Stimulated activated CD4-positive, alpha-beta T cell treated with anti-CD3 and anti-CD28 coated beads, Interleukin-2, amount 100 ng/mL, for 24 hours (primary cell): ENCODE data around the gene PTPN14.
"Not testable (repeated sequence)": the region's sequence is repeated elsewhere in the genome, so short reads cannot be mapped to it uniquely, and the experiment has no call there.

Source experiments
- DNase-seq, 2 donors: peaks; one replicate each; pipeline ENCODE4 v3.0.0-alpha.2; 2020

Gene PTPN14

DNA sequence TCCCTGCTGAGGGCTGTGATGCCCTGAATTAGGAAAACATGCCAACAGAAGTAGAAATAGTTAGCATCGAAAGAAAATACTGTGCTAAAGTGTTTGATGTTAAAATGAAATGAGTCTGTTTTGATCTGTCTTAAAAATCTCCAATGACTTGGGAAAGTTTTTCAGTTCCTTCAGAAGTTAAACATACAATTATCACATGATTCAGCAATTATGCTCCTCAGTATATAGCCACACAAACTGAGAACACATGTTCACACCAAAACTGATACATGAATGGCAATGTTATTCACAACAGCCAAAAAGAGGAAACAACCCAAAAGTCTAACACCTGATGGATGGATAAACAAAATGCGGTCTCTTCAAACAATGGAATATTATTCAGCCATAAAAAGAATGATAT, 130.6 kb downstream of the PTPN14 start:
- DNase-seq, result no peak

DNA sequence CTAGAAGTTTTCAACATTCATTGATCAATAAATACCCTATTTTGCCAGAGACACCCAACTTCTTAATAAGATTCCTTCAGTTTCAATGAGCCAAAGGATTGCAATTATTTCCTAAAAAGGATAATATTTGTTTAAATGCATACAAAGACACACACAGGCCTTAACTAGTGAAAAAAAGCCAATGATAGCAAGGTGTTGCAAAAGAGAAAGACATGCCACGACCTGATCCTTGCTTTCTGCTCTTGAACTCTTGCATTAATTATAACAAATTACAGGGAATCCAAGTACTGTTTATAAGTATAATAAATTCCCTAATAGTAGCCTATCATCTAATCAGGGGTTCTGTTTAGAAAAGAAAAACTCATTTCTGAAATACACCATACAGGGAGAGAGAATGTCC, 131.1 kb downstream of the PTPN14 start:
- no peak for DNase-seq

DNA sequence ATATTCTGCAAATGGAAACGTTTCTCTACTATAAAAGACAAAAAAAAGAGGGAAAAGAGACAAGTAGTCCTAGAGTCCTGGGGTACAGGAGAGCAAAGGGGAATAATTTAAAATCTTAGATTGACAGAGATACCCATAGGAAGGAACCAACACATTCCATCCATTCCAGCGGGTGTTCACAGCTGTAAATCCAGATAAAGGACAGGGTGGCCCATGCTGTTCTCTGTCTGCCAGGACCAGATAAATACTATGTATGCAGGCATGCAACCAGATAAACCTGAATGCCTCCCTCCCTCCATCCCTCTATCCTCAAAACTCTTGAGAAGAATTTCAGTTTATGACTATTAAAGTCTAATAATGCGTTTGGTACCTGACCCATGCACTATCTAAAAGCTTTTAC, 131.8 kb downstream of the PTPN14 start:
- no peak for DNase-seq

DNA sequence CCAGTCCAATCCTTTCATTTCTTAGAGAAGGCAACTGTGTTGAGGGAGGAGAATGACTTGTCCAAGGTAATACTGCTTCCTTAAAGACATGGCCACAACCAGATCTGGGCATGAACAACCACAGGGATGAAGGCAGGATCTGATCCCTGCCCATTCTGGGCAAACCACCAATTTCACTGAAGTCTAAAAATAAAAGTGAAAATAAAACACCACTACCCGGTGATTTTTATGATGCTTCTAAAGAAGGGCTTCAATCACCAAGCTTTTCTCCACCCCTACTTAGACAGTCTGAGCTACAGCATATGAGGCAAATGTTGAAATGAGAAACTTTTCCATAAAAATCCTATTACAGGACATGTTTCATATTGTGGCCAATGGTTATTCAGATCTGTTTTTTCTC, 133.0 kb downstream of the PTPN14 start:
- DNase-seq, result no peak

DNA sequence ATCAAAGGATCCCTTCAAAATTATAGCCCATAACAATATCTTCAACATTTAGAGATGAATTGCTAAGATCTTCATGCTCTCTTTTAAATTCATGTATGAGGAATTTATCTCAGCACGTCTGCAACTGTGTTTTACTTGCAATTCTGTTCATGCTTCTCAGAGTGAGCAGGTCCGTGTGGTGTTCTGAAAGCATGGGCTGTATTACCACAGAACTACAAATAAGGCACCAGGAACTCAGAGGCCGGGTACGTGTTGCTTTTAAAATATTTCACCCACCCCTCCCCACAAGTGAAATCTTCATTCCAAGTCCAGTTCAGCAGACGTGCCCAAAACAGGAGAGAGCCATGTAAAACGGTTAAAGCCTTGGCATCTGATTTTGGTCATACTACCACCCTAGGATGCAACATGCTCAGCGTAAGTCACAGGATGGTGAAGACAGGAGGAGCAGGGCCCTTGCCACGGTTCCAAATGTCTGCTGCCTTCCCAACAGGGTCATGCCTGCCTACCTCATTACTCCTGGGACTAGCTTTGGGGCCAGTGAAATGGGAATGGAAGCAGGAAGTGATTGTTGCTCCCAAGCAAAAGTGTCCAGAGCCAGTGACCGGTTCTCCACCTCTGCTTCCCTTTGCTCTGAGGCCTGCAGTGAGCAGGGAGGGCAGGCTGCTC, 133.7 kb downstream of the PTPN14 start:
- DNase-seq, result no peak

DNA sequence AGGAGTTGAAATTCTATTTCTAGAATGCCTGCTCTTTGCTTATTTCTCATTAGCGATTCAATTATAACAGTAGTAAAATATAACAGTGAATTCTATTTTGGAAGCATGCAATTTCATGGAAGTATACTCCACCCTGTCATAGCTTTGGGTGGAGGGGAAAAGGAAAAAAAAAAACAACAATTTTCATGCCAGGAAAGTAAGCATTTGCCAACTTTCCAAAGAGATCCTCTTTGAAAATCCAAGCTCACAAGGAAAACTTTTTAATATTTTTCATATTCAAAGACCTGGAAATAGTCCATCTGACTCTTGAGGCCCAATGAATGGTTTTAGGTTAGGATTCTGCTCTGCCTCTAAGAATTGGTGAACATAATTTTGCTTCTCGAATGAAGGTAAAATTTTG, 134.5 kb downstream of the PTPN14 start:
- no peak for DNase-seq

DNA sequence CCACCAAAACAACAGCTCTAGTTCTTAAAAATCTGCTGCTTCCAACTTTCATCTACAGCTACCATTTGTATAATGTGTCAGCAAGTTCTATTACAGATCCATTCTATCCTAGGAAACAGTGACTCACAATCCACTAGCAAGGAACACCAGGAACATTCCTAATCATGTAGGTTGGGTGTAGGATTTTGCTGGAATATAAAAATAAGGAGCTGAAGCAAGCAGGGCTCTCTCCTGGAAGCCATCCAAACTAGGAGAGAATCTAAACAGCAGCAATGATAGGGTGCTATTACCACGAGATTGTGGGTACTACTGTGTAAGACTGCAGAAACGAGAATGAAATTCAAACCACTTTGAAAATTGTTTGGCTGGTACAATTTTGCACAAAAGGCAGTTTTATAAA, 135.0 kb downstream of the PTPN14 start:
- no peak for DNase-seq

DNA sequence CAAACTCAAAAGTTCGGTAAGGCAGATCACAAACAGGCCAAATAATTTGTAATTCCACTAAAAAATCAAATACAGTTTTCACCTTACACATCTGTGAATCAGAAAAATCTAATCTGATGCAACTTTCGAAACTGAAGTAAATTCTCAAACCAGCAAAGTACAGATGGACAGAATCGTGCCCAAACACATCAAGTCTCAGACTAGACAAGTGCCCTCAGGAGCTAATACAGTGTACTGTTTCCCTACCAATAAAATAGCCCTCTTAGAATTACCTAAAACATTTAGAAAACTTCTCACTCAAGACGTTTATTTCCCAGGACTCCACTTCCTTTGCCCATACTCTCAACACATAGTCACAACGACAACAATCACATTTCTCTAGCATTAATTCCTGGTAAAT, 136.3 kb downstream of the PTPN14 start:
- no peak for DNase-seq

DNA sequence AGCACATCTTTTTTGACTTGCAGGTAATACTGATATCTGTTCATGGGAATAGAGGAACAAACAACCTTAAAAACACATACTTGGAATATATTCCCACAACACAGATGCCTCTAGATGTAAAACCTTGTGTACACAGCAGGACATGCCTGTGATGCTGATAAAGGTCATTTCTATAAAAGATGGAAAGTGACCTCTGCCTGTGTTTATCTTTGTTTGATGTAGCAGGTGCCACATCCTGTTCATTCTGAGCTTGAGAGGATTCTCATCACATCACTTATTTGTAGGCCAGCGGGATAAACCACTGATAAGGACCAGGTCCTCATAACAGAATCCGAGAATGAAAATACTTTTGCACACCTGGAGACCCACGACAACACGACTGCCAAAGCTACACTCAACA, 136.7 kb downstream of the PTPN14 start:
- DNase-seq, result no peak

DNA sequence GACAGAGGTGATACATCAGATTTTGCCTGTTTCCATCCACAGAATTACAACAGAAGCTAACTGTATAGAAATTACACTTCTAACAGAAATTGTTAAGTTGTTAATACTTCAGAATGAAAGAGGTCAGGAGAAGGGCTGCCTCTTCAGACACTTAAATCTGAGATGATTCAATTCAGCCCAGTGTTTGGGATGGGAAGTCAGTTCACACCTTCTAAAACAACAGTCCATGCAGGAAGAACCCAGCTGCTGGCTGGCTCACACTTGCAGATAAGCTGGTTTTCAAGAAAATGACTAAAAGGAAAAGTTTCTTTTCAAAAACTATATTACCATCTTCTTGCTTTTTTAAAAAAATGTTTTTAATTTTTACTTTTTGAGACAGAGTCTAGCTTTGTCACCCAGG, 138.1 kb downstream of the PTPN14 start:
- no peak for DNase-seq

DNA sequence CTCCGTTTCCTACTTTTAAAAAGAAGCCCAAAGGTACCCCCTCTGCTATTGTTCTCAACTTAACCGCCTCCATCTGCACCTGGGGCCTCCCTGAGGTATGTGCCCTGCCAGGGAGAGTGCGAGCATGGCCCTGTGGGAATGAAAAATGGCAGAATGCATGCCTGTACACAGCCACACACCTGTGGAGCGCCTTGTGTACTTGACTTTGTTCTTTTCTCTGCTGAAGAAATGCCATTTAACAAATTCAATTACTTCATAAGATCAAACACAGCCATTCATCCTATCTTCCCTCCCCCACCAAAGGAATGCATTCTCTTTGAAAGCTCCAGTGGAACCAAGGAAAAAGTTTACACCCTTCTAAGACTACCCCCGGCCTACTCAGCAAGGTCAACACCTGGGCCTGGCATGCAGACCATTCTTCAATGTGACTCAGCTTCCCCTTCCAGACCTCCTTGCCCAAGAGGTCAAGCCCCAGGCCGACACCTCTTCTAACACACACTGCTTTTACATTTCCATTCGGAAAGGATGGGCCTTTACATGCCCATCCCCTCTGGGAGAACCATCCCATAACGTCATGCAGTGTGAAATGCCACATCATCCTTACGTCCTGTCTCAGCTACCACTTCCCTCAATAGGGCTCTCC, 146.7 kb downstream of the PTPN14 start:
- no peak for DNase-seq

DNA sequence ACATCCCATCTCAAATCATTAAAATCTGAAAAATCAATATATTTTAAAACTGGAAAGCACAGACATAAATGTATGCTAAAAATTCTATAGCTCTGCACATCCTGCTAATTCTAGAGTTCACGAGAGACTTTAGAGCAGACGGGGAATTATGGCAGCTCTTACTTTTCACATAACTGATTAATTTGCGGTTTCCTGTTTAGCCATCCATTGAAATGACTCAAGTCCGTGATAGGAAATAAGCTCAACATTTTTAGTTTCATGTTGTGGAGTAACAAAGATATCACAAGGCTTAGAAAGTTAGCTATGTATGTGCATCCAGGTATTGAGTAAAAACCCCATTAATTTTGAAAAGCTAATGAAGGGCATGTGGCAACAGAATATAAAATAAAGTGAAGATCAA, 147.2 kb downstream of the PTPN14 start:
- no peak for DNase-seq

DNA sequence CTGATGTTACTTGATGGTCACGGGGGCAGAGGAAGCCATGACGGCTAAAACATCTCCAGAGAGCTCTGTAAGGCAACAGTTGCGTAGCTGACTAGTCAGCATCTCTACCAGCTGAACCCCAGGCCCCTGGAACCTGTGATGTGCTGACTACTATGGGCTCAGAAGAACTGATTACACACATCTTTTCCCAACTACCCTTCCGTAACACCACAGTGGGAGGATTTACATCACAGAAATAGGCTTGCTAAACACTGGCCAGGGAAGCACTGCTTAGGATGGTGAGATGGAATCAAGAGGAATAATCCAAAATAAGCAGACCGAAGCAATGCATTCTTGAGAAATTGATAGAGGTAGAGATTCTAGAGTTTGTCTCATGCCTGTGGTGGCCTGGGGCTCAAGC, 148.0 kb downstream of the PTPN14 start:
- DNase-seq, result no peak

DNA sequence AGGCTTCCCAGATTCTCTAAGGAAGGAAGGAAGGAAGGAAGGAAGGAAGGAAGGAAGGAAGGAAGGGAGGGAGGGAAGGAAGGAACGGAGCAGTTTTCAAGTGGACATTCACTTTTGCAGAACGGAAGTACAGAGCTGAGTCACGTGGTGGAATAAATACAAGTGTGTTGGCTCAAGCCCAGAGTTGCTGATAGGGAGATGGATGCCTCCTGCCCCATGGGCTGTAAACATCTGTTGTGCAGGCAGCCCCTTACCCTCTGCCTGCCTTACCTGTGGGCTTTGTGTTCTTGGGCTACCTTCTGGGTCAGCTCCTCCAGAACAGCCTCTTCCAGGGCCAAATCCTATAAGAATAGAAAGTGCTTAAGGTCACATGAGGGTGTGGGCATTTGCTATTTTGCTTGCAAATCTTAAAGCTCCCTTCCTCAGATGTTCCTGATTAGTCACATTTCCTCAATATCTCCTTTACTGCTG, 148.8 kb downstream of the PTPN14 start:
- DNase-seq, result no peak

DNA sequence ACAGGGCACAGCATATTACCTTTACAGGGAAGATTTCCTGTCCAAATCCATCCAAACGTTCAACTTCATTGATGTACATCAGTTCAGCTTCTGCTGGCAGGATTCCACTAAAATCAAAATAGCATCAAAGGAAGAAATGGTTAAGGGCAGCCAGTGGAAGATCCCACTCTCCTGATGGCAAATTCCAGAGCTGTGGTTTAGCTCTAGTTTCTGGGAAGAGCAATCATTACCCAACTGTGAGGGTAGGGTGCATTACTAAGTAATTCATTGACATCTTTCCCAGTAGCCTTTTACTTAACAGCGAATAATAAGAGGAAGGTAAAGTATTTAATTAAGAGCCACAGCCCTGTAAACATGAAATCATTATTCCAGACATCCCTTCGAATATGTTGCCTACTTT, 149.7 kb downstream of the PTPN14 start:
- DNase-seq, result no peak

DNA sequence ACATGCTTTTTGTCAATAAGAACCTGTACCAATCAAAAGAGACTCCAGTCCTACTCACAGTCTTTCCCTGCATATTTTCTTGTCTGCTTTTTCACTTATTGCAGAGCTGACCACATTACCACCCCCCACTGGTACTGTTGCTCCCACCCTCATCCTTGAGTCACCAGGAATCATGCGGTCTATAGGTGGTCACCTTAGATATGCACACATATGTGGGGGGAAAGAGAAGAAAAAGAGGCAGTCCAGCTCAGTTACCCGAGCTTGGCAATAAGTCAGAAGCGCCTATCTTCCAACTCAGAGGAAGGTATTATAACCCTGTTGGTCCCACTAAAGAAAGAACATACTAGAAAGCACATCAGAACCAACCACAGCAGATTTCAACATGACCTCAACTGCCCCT, 151.3 kb downstream of the PTPN14 start:
- DNase-seq, result no peak

DNA sequence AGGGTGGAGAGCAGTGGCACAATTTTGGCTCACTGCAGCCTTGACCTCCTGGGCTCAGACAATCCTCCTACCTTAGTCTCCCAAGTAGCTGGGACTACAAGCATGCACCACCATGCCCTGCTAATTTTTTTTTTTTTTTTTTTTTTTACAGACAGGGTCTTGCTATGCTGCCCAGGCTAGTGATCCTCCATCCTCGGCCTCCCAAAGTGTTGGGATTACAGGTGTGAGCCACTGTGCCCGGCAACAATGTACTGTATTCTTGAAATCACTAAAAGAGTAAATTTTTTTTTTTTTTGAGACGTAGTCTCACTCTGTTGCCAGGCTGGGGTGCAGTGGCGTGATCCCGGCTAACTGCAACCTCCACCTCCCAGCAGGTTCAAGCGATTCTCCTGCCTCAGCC, 152.9 kb downstream of the PTPN14 start:
- no peak for DNase-seq

DNA sequence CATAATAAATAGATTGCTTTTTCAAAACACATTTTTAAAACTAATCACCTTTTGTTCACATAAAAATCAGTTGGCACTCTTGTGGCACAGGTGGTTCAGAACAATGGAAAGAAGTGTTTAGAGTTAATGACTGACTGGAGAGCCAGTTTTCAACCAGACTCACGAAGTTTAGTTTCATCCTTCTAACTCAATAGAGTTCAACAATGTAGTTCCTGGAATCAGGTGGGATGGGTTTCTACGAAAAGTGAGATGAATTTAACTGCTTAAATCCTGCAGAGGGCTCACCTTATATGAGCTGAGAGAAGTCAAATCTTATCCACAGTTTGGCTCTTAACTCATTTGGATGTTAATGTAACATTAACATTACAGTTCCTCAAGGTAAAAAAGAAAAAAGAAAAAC, 153.9 kb downstream of the PTPN14 start:
- DNase-seq, result no peak

DNA sequence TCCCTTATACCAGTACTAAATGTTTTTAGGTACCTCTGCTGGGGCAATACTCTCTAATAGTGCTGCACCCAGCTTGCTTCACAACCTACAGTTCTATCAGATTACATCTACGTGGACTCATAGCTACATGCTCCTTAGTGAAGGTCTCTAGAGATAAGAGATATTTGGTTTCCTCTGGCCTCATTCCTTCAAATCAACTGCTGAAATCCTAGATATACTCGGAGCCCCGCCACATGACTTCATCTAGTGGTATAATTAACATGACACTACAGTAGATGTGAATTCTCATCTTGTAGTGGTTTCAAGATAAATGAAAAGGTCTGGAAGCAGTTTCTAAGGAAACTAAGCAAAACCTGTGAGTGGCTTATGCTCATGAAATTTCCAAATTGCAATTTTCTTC, 155.1 kb downstream of the PTPN14 start:
- DNase-seq, result no peak

DNA sequence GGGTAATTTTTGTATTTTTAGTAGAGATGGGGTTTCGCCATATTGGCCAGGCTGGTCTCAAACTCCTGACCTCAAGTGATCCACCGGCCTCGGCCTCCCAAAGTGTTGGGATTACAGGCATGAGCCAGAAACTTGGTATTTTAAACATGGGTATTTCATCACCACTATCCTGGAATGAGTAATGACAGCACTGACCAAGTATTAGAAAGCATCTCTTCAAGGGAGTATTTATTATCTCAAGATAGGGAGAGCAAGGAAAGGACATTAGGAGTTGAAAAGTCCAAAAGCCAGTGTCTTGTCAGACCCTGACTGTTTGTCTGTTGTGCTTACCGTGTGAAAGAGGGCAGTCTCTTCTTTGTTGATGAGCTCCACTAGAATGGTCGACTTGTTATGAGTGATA, 156.8 kb downstream of the PTPN14 start:
- DNase-seq, result not testable (repeated sequence)

DNA sequence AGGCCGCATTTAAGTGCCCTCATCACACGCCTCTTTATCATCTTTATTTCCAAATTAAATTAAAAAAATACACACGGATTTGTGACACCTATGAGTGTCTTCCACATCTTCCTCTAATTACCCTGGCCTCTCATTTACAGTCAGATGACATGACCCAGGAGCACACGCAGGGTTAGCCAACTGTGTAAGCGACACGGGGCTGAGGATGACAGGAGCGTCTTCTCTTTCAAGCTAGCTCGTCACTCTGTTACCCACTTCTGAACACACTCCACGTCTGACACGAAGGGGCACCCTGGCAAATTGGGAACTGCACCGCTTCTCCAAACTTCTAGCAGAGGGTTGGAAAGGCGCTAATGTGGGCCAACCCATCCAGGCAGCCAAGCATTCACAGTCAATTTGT, 158.3 kb downstream of the PTPN14 start:
- DNase-seq, result no peak

DNA sequence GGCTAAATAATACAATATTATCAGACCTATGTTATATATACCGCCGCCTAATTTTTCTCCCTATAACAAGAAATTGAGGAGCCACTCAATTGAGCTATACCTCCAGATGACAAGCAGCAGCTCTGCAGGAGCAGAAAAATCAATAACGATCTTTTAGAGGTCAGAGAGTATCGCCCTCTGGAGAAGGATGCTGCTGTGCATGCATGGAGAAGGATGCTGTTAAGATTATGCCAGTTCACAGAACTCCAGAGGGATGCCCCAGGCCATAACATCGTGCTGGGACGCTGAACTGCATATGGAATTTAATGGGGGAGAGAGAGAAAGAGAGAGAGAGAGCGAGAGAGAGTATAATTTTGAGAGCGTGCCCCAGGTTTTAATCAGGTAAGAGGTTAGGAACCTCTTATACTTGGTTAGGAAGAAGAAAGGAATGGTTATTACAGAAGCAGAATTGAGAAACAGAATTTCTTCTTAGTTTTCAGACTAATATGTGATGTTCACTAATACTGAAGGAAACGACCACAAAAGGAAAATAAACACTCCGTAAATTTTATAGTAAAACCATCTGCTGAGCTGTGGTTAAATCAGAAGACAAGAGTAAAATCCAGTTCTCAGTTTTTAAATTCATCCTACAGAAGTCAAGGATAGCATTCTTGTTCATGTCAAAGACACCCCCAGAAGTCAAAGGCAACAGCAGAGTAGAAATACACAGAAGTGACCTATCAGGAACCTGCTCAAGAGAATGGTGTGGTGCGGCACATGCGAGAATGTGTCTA, 159.3 kb downstream of the PTPN14 start:
- DNase-seq, result no peak

DNA sequence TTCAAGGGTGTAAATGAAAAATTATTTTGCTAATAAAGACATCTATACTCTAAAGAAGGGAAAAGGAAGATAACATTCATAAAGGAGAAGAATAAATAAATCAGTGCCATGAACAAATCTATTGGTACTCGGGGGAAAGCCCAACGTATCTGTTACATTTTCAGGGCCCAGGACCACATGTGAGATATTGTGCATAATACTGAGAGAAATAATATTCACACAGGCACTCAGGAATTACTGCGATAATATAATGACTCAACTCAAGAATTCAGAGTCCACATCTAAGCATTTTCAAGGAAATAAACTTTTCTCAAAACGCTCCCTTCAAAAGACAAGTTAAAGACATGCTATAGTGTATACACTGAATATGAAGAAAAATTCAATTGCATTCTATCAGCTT, 161.7 kb downstream of the PTPN14 start:
- no peak for DNase-seq

DNA sequence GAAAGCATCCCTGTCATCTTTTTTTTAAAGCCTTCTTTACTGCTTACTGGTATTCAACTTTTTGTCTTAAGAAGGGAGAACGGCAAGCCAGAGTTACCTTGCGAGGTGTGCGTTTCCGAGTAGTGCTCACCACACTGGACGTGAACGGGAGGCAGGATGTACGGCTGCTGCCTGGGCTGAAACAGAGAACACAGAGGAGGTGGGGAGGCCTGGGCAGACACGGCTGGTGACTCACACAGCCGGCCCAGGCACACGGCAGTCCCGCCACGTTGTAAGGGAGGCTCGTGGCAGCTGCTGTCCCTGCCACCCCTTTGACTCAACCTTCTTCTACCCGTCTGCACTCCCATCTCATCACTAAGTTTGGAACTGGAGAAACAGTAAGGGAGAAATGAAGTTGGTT, 164.7 kb downstream of the PTPN14 start:
- no peak for DNase-seq
